ENCODE results near the gene TRAM2.

Gene TRAM2

DNA sequence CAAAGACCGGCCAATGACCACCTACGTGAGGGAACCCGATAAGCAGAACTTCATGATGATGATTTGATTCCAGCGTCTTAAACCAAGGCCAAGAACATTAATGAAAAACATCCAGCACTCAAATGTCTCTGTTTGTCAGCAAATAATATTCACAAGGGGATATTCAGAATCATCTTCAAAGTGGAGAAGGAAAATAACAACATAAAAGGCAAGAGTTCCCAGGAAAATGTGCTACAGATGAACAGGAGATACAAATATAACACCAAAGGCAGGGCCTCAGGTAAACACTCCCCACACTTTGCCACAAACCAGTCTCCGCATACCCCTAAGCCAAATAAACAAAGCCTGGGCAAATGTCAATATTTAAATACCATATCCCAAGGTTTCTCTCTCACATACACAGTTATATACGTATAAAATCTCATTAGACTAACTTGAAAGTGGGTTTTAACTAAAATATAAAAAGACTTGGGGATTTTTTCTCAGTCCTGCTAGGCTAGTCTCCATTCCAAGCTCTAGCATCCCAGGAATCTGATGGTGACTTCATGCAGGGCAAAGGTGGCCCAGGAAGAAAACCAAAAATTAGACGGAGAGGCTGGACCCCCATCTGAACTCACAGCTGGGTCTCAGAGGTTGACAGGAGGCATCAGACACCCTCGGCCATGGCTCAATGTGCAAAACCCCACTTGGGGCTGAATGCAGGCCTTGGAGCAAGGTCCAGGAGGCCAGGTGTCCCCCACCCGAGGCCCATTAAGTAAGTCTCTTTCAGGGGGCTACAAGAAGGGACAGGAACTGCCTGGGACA lies 32.1 kb downstream of the TRAM2 start:
- no peak for DNase-seq

DNA sequence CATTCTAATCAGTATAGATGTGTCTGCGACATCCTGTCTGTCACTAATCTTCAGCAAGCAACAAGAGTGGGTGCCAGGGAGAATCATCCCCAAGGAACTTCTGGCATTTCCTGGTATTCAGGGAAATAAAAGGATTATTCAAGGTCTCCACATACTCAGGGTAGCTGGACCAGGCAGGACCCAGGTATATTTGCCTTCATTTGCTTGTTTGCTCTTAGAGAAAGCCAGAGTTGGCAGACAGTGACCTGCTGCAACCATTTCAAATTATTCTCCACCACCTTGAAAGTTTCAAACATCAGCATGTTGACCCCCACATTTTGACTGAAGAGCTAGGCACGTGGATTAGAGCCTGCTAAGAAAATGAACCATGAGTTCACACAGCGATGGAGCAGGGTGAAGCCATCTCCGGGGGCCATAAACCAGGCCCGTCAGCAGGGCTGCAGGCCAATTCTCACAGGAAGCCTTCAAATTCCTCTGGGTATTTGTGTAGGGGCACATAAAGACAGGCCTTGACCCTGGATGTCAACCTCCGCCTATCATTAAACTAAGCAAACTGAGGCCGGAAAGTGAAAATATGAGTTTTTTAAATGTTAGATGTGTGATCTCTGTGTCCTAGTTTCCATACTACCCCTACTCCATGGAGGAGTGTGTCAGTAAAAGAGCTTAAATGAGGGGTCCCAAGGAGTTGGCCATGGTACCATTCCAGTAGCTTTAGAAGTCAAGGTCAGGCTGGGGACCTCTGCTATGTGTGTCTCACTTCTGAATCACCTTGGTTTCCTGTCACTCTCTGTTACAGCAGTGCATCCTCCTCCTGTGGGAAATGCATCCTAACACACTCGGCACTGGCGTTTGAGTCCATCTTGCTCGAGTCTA lies 32.9 kb downstream of the TRAM2 start:
- DNase-seq = no peak

DNA sequence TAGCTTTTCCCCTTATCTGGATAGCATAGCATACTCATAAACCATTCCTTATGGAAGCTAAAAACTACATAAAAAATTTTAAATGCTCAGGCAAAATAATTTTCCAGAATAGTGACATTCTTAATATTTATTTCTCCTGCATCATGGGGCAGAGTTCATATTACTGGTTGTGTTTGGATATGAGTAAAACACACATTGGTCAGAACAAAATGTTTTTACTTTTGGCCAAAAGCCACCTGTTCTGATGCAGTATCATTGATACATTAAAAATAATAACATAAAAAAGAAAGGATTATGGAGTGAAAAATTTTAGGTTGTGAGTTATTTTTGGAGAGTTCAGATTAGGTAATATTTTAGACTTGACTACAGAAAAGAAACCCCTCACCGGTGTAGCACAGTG lies 33.6 kb downstream of the TRAM2 start:
- no peak for DNase-seq

DNA sequence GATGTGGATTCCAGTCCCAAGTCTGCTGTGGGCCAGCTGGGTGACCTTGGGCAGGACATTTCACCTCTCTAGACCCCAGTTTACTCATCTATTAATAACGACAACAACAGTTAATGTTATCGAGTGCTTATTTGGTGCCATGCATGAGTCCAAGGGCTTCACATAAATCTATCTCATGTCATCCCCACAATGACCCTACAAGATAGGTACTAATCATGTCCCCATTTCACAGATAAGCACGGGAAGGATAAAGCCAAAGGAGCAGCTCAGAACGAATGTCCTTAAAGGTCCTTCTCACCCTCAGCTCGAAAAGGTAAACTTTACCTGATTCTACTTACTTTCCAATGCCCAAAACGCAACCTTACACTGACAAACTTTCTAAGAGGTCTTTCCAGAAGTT lies 35.7 kb downstream of the TRAM2 start:
- DNase-seq = no peak

DNA sequence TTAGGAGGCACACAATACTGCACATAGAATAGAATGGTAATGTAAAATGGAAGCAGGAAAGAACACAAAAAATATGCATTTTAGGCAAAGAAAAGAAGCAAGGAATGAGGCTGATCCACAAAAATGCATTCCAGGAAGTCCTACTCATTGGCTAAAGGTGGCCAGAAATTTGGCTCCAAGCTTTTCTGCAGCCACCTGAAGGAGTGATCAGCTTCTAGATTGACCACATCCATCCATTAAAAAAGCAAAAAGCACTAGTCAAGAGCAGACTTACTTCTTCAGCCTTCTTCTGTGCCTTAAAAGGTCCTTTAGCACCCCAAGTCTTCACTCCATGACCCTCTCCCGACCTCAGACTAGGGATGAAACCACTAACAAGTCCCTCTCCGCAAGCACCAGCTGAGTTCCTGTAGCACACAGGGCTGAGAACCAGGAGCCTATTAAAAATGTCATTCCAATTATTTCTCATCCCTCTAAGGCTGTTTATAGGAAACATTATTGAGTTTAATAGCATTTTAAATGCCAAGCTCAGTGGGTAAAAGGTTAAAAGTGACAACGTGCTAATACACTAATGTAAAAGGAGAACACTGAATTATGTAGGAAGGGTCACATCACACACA lies 36.5 kb downstream of the TRAM2 start:
- DNase-seq = no peak

DNA sequence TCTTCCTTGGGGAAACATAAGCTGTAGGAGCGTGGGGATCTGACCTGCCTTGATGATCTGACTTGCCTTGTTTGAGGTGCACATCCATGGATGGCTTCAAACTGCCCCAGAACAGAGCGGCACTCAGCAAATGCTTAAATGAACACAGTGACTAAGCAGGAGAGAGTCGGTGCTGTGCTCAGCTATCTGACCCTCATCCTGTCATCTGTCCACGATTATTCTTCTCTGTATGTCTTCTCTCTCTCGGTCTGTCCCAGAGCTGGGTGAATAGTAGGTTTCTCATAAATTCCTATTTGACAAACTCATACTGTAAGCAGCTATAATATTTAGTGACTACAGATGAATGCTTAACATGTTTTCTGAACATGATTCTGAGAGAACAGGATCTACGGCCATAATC lies 37.3 kb downstream of the TRAM2 start:
- DNase-seq = no peak

DNA sequence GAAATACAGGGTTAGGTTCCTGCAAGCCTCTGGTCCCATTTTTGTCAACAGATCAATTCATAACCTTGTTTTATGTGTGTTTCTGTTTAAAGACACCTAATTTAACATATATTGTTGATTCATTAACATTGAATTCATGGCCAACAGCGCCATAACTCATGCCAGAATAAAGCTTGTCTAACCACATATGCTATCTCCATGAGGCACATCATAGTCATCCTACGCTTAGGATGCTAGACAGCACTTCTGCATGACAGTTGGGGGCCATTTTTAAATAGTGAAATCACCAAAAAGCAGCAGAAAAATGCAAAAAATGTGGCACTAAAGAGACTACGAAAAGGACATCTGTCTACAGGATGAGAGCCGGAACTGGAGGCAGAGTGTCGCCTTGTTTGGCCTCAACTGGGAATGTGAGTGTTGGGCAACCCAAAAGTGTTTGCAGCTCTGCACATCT lies 37.9 kb downstream of the TRAM2 start:
- DNase-seq = peak in 1 of 2 experiments; percentile 37

DNA sequence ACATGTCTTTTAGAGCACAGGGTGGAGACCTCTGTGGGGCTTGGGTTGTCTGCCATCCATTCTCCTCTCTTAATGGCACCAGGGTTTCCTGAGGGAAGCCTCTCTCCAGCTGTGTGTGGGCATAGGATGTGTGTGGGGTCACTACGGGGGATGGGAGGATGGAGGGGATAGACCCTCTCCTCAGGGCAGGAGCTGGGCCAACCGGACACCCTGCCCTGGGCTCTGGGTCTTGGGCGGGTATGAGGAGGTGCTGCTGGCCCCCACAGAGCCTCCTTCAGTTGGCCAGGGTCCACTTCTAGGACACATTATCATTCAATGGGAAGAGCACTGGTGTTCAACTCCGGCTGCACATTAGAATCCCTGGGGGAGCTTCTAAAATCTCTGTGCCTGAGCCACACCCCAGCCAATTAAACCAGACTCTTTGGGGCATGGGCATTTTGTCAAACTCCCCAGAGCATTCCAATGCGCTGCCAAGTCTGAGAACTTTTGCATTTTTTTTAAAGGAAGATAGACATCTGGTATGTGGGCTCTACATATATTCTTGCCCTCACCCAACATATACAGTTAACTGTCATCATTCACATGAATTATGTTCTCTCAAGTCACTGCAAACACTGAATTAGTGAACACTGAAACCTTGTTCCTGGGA lies 38.5 kb downstream of the TRAM2 start:
- peak; percentile 19 to 59 for DNase-seq

DNA sequence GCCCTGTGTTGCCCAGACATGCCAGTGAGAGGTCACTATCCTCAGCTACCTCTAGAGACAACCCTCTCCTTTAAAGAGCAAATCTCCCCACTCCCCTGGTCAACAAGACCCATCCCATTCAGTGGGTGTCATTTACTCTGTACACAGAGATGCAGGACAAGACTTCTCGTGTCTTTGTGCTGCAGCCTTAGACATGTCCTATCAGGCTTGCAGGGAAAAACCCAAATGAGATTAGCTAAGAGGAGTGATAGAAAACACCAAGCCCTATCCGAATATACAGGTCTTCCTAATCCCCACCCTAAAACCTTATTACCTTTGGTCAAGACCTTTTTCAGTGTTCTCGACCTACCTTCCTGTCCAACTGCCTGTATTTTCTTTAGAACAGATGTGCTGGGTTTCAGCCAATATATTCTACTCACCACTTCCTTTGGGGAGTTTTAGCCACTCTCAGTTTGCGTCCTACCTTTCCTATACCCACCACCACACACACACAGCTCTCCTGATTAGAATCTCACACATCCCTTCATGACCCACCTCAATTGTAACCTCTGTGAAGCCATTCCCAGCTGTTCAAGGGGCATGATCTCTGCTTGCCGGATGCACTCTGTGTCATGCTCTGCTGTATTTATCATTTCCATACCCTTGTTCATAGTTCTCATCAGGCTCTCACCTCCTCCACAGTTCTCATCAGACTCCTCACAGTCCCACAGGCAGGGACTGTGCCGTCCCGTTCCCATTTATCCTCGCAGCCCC lies 39.7 kb downstream of the TRAM2 start:
- no peak for DNase-seq

DNA sequence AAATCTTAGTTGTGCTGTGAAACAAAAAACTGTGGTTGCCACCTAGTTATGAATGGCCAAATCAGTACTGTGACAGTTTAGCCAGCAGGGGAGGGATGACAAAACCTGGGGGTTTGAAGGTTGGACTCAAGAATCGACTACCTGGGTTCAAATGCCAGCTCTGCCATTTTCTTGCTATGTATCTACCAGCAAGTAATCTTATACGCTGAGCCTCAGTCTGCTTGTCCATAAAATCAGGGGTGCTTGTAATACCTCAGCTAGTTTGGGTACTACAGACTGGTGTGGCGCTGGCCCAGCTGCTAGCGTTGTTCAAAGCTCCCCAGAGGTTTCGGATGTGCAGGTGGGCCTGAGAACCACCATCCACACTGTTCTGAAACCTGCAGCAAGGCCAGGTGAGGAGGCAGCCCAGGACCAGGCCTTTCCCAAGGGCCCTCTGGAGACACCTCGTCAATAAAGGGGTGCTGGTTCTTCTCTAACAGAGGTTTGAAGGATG lies 40.4 kb downstream of the TRAM2 start:
- no peak for DNase-seq

DNA sequence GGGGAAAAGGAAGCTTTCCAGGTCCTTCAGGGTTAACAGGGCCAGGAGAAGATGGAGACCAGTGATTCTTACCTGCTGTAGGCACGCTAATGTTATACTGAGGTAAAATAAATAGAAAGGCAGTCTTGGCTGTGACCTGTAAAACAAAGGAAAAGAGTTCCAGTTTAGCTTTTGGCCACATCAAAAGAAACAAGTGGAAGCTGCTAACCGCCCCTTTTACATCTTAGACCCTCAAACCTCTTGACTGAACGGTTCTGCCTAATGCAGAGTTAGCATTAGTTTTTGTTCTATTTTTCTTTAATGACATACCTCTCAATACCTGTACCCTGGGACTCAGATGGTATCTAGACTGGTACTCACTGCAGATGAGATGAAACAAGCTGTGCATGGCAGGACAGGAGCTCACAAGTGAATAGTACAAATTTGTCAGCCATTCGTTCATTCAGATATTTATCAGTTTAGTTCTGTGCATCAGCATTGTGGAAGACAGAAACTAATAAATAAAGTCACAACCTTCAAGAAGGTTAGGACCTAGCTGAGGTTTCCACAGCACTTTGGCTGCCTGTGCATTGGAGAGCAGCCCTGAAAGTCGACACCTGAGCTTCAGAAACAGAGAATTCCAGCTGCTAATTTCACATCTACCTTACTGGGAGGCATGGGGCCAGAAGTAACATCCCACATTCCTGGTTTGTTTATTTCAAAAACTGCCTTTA lies 41.0 kb downstream of the TRAM2 start:
- DNase-seq = no peak

DNA sequence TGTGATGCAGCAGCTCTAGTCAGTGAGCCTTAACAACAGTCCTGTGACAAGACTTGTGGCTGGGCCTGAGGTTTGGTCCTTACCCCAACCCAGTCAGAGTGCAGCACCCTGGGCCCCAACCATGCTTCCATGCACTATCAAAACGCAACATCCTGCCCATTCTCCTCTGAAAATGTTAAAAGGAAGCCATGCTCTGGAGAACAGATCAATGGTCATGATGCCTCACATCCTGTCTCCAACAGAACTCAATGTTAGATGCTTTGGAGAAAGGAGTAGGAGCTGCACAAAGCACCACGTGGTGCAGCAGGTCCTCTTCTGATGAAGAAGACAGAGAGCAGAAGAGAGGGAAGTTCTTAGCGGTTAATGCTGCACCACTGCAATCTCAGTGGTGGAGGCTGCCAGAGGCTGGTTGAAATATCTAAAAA lies 41.9 kb downstream of the TRAM2 start:
- no peak for DNase-seq

DNA sequence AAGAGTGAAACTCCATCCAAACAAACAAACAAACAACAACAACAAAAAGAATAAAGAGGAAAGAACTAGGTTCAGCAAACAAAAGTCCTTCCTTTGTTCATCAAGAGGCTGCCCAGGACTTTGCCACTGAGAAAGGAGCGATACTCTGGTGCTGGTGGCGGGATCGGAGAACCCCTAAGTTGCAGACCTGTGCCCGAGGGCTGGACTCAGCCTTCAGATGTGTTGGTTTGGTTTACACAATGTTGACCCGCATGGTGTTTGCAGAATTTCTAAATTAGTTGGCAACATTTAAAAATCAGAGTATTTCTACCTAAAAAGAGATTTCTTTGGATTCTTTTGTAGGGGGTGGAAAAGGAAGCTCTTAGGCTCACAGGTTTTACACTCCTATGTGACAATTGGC lies 42.5 kb downstream of the TRAM2 start:
- DNase-seq = no peak

DNA sequence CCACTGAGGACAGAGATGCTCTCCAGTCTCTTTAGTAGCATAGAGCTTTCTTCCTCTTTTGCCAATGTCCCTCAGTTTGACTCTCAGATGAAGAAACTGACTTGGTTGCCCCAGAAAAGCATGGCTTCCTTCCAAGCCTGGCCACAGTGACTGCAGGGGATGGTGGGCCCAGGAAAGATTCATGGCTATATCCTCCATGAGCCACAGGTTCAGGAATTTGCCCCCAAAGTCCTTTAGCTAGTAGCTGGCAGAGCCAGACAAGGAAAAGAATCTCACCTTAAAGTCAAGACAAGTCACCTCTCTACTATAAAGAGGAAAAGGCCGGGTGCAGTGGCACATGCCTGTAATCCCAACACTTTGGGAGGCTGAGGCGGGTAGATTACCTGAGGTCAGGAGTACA lies 43.4 kb downstream of the TRAM2 start:
- no peak for DNase-seq

DNA sequence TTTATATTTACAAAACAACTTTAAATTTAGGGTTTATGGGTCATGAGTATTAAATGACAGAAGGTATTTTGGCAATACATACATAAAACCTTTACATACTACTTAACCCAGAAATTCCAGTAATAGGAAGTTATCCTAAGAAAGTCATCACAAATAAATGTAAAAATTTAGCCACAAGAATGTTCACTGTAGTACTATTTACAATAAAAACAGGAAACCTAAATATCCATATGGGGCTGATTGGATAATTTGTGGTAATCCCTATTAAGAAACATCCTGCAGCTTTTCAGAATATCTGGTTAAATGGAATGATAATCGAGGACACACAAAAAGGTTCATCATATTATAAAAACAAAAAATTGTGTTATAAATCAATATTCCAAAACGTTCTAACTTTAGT lies 44.4 kb downstream of the TRAM2 start:
- no peak for DNase-seq

DNA sequence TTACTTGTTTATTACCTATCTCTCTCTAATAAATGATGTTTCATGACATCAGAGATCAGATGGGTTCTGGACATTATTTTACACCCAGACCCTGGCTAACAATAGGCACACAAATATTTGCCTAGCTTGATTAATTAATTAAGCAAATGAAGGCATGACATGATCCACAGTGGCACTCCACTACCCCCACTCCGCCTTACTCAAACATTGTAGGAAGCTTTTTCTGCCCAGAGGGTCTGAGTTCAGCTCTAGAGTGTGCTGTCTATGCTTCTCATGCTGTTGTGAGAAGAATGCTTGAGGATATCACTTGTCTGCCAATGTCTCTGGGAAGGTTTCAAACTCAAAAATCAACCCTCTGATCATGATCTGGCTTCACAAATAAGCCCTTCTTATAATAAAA lies 45.0 kb downstream of the TRAM2 start:
- no peak for DNase-seq

DNA sequence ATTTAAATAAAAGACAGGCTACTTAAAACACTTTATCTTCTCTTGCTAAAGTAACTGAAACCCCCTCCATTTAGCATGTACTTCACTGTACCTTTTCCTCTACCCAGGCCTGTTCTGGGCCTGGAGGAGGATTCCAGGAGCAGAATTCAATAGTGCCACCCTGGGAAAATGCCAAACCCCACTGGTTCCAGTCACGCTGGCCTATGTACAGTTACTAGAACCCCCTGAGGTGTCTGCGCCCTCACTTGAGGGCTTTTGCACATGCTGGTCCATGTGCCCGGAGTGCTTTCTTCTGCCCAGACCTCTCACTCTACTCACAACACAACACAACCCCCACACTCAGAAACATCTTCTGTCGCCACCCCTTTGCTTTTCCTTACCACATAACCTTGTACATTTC lies 45.5 kb downstream of the TRAM2 start:
- DNase-seq = no peak

DNA sequence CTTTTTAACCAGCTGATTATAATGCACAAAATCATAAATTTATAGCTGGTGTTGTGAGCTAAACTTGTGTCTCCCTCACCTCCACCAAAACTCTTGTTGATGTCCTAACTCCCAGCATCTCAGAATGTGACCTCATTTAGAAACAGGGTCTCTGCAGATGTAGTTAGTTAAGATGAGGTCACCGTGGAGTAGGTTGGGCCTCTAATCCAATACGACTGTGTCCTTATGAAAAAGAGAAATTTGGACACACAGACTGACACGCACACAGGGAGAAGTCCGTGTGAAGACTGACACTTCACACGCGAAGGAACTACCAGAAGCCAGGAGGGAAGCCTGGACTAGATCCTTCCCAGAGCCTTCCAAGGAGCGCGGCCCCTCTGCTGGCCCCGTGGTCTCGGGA lies 46.5 kb downstream of the TRAM2 start:
- DNase-seq = no peak

DNA sequence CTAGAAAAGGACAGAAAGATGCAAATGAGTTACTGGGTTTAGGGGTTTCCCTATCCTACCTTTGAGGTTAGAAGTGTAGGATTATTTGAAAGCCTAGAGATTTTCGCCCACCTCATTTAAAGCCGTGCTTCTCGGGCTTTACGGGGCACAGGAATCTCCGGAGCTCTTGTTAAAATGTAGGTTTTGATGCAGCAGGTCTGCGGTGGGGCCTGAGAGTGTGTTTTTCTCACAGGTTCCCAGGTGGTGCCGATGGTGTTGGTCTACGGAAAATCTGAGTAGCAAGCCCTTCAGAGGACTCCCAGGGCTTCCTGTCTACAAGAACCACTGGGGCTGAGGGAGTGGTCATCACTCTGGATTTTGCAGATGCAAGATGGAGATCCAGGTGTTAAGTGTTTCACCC lies 47.5 kb downstream of the TRAM2 start:
- no peak for DNase-seq

DNA sequence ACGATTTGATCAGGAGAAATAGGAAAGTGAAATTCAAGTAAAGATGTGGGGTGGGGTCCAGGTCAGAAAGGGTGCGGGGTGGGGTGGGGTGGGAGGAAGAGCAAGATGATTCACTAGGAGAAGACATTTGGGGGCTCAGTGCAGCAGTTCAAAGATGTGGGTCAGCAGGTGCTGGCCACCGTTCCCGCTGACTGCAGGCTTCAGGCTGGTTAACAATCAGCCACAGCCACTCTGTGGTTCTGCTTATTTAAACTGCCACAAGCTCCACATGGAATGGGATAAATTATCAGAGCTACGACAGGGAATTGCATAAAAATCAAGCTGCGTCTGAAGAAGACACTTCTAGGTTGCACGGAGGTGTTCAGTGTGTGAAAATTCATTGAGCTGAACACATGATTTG lies 49.4 kb downstream of the TRAM2 start:
- no peak for DNase-seq

DNA sequence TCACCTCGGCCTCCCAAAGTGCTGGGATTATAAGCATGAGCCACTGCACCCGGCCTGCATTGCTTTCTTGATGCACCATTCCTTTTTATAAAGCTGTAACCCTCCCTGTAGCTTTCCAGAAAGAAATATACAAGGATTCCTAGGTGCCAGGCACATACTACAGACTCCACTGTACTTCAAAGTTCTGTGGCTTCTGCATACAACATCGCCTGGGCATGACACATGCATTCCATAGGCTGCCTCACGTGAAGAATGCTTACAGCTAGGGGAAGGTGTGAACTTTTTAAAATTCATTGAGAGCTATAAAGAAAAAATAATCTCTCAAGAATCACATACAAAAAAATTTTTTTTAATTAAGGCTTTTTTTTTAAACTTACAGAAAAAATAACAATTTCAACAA lies 50.2 kb downstream of the TRAM2 start:
- DNase-seq = no peak

DNA sequence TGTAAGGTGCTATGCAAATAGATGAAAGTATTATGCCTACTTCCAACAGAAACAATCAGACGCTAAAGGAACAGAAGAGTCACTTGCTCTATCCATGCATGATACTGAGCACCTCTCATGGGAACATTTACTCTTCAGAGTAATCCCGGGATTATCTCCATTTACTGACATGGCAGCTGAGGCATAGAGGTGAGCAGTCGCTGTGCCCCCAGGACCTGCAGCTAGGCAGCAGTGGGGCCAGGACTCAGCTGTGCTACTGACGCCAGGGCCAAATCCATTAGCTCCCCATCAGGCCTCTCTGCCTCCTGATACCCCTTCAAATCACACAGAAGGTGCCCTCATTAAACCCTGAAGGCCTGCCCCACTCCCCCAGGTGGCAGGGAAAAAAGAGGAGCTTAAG lies 51.9 kb downstream of the TRAM2 start:
- no peak for DNase-seq

Data from NCI-H446 (cell line).